Measurements from ENCODE around the gene SRMS.
A peak's percentile ranks its signal among the peaks of the same experiment; 100 is the strongest.
"Not testable (repeated sequence)": the region's sequence is repeated elsewhere in the genome, so short reads cannot be mapped to it uniquely, and the experiment has no call there.

SRMS gene

DNA sequence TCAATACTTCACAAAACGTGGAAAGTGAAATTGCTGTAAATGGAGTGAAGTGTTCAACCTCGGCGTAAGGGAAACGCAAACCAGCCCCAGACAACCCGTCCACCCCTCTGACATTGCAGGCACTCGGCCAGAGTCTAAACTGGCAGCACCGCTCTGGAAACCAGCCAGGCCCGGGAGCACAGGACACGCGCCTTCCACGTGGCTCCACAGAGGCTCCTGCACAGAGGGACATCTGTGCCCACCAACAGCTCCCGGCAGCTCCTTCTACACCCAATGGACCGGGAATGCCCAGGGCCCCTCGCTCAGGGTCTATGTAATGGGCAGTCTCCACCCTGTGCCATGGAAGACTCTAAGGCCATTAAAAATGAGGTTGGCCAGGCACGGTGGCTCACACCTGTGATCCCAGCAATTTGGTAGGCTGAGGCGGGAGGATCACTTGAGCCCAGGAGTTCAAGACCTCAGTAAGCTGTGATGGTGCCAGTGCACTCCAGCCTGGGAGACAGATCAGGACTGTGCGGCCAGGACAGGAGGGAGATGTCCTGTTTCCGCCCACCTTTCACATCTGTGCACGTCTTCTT lies 29.9 kb upstream of the SRMS start:
- Histone ChIP-seq H3K27me3 (ENCODE audit: control insufficient read depth, insufficient read depth, low read length) (no peaks in the 10 kb centered on the region), H3K9me3 (ENCODE audit: control insufficient read depth, insufficient read depth, low read depth, low read length) (no peaks in the 10 kb centered on the region), H3K9ac (ENCODE audit: low read length) (no peak overlapping the region), H3K4me1 (ENCODE audit: control insufficient read depth, insufficient read depth, low read length) (peaks cover 5% of the 10 kb centered on the region), H3K27ac (ENCODE audit: low read depth, low read length) (no peak overlapping the region), H3K36me3 (ENCODE audit: control insufficient read depth, insufficient read depth, low read length) (no peaks in the 10 kb centered on the region), H3K4me3 (ENCODE audit: low read depth, low read length) (no peak overlapping the region)

DNA sequence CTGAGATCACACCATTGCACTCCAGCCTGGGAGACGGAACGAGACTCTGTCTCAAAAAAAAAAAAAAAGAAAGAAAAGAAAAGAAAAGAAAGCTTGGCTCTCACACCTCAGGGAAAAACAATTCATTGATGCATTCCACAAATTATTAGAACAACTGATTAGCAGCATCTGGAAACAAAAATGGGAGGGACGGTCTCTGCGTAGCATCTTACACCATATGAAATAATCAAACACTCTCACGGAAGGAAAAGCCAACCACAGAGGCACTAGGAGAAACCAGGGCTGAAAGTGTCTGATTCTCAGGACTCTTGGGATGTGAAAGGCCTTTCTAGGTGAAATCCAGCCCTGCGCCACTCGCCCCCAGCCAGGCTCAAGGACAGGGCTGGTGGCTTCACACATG lies 28.8 kb upstream of the SRMS start:
- no peaks in the 10 kb centered on the region for H3K27me3 ChIP-seq (ENCODE audit: control insufficient read depth, insufficient read depth, low read length)
- H3K36me3 ChIP-seq (ENCODE audit: control insufficient read depth, insufficient read depth, low read length), result no peaks in the 10 kb centered on the region
- no peak overlapping the region for H3K27ac ChIP-seq (ENCODE audit: low read depth, low read length)
- H3K9ac ChIP-seq (ENCODE audit: low read length), result no peak overlapping the region
- H3K4me1 ChIP-seq (ENCODE audit: control insufficient read depth, insufficient read depth, low read length), result peaks cover 5% of the 10 kb centered on the region
- H3K9me3 ChIP-seq (ENCODE audit: control insufficient read depth, insufficient read depth, low read depth, low read length), result no peaks in the 10 kb centered on the region
- no peak overlapping the region for H3K4me3 ChIP-seq (ENCODE audit: low read depth, low read length)

DNA sequence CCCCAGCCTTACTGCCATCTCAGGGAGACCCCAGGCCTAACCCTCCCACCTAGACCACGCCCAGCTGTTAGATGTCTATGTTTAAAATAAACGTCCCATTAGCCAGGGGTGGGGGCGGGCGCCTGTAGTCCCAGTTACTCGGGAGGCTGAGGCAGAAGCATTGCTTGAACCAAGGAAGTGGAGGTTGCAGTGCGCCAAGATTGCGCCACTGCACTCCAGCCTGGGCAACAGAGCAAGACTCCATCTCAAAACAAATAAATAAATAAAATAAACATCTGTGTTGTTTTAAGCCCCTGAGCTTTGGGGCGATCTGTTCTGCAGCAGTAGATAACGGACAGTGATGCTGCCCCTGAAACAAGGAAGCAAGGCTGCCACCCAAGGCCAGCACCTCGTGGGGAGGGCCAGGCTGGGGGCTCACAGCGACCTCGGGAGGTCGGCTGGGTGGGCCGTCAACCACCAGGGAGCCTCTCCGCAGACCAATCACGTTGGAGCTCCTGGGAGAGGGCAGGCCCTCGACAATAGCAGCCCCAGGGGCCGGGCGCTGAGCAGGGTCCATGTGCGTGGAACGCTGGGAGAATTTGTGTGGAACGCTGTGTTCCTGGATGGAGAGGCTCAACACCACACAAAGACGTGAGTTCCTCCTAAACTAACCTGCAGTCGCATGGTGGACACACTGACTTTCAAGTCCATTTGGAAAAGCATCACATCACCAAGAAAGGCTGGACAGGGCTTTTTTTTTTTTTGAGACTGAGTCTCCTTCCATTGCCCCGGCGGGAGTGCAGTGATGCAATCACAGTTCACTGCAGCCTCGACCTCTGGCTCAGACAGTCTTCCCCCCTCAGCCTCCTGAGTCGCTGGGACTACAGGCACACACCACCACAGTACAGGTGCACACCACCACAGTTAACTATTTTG lies 27.5 kb upstream of the SRMS start:
- no peaks in the 10 kb centered on the region for H3K27me3 ChIP-seq (ENCODE audit: control insufficient read depth, insufficient read depth, low read length)
- no peak overlapping the region for H3K9ac ChIP-seq (ENCODE audit: low read length)
- H3K4me3 ChIP-seq (ENCODE audit: low read depth, low read length), result peak overlapping the region; percentile 71; the same call in 1 of the 2 replicates
- H3K9me3 ChIP-seq (ENCODE audit: control insufficient read depth, insufficient read depth, low read depth, low read length), result no peaks in the 10 kb centered on the region
- H3K36me3 ChIP-seq (ENCODE audit: control insufficient read depth, insufficient read depth, low read length), result peaks cover 3% of the 10 kb centered on the region
- H3K27ac ChIP-seq (ENCODE audit: low read depth, low read length), result no peak overlapping the region
- H3K4me1 ChIP-seq (ENCODE audit: control insufficient read depth, insufficient read depth, low read length), result peaks cover 5% of the 10 kb centered on the region

DNA sequence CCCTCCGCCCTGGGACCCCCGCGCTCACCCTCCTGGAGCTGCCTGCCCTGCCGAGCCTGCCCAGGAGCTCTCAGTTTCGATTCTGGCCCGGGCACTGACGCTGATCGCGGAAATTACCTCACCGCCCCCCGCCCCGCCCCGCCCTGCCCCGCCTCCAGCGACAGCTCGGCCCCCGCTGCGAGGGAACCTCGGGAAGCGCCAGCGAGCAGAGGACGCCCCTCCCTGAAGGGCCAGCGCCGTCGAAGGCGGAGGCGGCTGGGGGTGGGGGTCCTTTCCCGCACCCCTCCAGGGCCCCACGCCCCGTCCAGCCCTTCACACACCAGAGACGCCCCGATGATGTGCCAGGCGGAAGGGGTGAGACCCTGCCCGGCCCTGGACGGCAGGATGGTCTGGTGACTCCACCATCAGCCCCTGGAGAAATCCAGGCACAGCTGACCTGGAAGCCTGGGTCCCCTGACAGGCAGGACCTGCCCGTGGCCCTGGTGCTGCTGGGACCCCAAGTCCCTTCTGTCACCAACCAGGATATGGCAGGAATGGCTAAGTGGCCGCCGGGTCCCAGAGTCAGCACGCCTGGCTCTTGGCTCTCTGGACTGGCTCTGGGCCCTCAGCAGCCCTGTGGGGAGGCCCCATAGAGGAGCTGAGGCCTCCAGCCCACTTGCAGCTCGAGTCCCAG lies 26.7 kb upstream of the SRMS start, which contains the start of gene HELZ2:
Gene HELZ2 (minus strand): TSS at position 84 of the 673 bp plus-strand sequence. CDS start 1,854 bp downstream, outside the sequence.
- H3K27me3 ChIP-seq (ENCODE audit: control insufficient read depth, insufficient read depth, low read length), result no peaks in the 10 kb centered on the region
- no peaks in the 10 kb centered on the region for H3K9me3 ChIP-seq (ENCODE audit: control insufficient read depth, insufficient read depth, low read depth, low read length)
- H3K4me3 ChIP-seq (ENCODE audit: low read depth, low read length), result peak within 1 kb of the TSS; percentile 71
- peaks cover 5% of the 10 kb centered on the region for H3K4me1 ChIP-seq (ENCODE audit: control insufficient read depth, insufficient read depth, low read length)
- peaks cover 3% of the 10 kb centered on the region for H3K36me3 ChIP-seq (ENCODE audit: control insufficient read depth, insufficient read depth, low read length)
- peak within 1 kb of the TSS; percentile 61 for H3K9ac ChIP-seq (ENCODE audit: low read length)
- H3K27ac ChIP-seq (ENCODE audit: low read depth, low read length), result no peak within 1 kb of the TSS

DNA sequence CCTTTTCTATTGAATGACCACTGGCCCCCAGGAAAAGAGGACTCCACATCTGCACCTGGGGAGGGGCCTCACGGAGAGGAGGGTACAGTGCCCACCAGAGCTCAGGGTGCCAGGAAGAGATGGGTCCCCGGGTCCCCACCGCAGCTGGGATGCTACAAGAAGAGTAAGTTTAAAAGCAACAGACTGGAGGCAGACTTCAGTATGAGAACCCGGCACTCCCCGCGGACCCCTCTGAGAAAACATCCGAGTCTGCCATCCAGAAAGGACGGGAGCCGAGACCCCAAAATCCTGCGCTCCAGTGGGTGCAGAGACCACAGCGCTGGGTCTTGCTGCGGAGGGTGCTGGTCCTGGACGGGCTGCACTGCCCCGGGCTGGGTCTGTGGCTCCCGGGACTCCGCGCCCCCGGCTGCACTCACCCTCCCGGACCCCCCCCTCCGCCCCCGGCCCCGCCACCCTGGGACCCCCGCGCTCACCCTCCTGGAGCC lies 26.1 kb upstream of the SRMS start:
- Histone ChIP-seq H3K27me3 (ENCODE audit: control insufficient read depth, insufficient read depth, low read length) (no peaks in the 10 kb centered on the region), H3K4me3 (ENCODE audit: low read depth, low read length) (peak overlapping the region; percentile 64), H3K4me1 (ENCODE audit: control insufficient read depth, insufficient read depth, low read length) (peaks cover 5% of the 10 kb centered on the region), H3K9me3 (ENCODE audit: control insufficient read depth, insufficient read depth, low read depth, low read length) (no peaks in the 10 kb centered on the region), H3K27ac (ENCODE audit: low read depth, low read length) (no peak overlapping the region), H3K9ac (ENCODE audit: low read length) (peak overlapping the region; percentile 9), H3K36me3 (ENCODE audit: control insufficient read depth, insufficient read depth, low read length) (peaks cover 3% of the 10 kb centered on the region)

DNA sequence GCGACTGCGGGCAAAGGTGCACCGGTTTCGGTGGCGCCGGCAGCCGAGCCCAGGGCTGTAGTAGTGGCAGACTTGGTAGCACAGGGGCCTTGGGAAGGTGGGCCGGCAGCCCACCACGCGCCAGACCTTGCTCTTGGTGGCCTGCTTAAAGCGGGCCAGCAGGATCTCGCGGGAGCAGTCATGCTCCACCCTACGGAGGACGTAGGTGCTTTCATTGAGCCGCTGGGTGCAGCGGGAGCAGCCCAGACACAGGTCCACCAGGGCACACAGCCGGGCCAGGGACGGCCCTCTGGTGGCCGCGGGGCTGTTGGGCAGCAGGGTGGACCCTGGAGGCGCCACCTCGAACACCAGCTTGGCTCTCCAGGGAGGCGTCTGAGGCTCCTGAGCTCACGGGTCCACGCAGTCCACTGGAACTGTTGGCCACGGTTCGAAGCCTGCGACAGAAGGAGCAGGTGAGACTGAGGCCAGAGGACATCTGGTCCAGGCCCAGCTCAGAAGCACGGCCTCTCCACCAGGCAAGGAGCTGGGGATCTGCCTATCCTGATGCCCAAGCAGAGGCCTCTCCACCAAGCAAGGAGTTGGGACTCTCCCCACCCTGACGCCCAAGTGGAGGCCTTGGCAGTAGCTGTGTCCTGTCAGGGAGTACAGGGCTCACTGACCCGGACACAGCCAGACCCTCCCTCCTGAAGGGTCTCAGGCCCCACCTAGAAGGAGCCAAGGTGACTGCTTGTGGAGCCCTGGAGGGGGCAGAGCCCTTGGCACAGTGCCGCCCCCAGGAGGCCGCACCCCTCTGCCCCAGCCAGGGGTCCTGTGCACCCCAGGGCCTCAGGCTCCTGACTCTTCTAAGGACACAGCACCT lies 25.5 kb upstream of the SRMS start:
- Histone ChIP-seq H3K27me3 (ENCODE audit: control insufficient read depth, insufficient read depth, low read length) (no peaks in the 10 kb centered on the region), H3K36me3 (ENCODE audit: control insufficient read depth, insufficient read depth, low read length) (peaks cover 3% of the 10 kb centered on the region), H3K4me1 (ENCODE audit: control insufficient read depth, insufficient read depth, low read length) (peaks cover 5% of the 10 kb centered on the region), H3K4me3 (ENCODE audit: low read depth, low read length) (peak overlapping the region; percentile 64), H3K27ac (ENCODE audit: low read depth, low read length) (no peak overlapping the region), H3K9ac (ENCODE audit: low read length) (no peak overlapping the region), H3K9me3 (ENCODE audit: control insufficient read depth, insufficient read depth, low read depth, low read length) (no peaks in the 10 kb centered on the region)

DNA sequence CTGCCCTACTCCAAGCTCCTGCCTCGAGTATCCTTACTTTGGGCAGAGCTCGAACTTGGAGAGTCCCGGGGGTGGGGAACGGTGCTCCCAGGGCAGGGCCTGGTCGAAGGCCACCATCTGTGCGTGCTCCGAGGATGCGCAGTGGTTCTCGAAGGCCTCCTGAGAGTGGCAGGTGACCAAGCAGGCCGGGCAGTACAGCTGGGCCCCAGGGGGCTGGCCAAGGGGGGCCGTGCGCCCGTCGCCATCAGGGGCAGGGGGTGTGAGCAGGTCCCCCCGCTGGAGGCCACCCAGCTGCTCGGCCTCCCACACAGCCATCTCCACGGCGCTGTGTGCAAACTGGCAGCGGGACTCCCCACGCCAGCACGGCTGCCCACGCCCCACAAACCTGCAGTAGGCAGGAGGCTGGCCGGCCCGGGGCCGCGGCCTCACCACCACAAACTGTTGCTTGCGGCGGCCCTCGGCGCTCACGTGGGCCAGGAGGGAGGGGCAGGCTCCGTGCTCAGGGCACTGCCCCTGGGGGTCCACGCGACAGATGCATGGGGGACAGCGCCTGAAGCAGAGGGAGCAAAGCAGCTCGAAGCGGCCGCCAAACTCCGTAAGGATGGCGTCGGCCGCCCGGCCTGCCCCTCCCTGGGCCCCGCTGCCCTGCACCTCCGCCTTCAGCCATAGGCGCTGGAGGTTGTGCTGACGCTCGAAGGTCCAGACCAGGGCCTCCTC lies 24.7 kb upstream of the SRMS start:
- no peaks in the 10 kb centered on the region for H3K27me3 ChIP-seq (ENCODE audit: control insufficient read depth, insufficient read depth, low read length)
- peaks cover 3% of the 10 kb centered on the region for H3K36me3 ChIP-seq (ENCODE audit: control insufficient read depth, insufficient read depth, low read length)
- no peak overlapping the region for H3K9ac ChIP-seq (ENCODE audit: low read length)
- H3K4me3 ChIP-seq (ENCODE audit: low read depth, low read length), result no peak overlapping the region
- H3K9me3 ChIP-seq (ENCODE audit: control insufficient read depth, insufficient read depth, low read depth, low read length), result no peaks in the 10 kb centered on the region
- H3K27ac ChIP-seq (ENCODE audit: low read depth, low read length), result no peak overlapping the region
- H3K4me1 ChIP-seq (ENCODE audit: control insufficient read depth, insufficient read depth, low read length), result peaks cover 5% of the 10 kb centered on the region

DNA sequence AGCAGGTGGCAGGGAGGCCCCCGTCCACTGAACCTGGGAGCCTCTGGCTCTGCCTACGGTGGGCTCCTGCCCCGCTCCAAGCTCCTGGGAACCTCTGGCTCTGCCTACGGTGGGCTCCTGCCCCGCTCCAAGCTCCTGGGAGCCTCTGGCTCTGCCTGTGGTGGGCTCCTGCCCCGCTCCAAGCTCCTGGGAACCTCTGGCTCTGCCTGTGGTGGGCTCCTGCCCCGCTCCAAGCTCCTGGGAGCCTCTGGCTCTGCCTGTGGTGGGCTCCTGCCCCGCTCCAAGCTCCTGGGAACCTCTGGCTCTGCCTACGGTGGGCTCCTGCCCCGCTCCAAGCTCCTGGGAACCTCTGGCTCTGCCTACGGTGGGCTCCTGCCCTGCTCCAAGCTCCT lies 23.5 kb upstream of the SRMS start:
- H3K27ac ChIP-seq (ENCODE audit: low read depth, low read length); H3K9ac ChIP-seq (ENCODE audit: low read length); H3K36me3 ChIP-seq (ENCODE audit: control insufficient read depth, insufficient read depth, low read length); H3K27me3 ChIP-seq (ENCODE audit: control insufficient read depth, insufficient read depth, low read length); H3K9me3 ChIP-seq (ENCODE audit: control insufficient read depth, insufficient read depth, low read depth, low read length); H3K4me1 ChIP-seq (ENCODE audit: control insufficient read depth, insufficient read depth, low read length); H3K4me3 ChIP-seq (ENCODE audit: low read depth, low read length): not testable (repeated sequence)

DNA sequence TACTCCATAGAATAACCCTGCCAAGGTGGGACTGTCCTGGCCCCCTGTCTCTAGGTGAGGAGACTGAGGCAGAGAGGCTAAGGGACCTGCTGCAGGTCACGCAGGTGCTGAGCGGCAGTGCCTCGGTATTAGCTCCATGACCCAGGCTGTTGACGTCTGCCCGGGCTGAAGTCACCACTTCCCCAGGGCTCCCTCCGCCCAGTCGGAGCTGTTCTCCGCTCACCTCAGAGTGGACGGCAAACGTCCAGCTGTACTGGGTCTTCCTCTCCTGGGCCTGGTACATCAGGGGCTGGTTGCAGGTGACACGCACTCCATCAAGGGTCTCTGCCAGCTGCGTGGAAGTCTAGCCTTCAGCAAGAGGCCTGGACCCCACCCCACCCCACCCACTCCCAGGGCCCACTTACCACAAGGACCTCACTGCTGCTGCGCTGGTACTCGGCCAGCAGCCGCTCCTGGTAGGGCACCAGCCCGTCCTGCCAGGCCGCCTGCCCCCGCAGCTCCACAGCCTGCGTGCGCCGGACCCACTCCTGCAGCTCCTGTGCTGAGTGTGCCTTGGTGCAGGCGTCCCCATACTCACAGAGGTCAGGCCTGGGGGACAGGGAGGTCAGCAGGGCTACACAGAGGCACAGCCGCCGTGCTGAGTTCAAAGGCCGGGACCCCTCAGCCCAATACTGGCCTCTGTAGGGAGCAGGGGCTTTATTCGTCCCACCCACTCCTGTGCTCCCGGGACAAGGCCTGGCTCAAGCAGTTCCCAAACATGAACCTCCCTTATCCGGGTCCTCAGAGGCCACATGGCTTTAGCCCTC lies 22.9 kb upstream of the SRMS start:
- H3K36me3 ChIP-seq (ENCODE audit: control insufficient read depth, insufficient read depth, low read length), result peaks cover 7% of the 10 kb centered on the region
- no peaks in the 10 kb centered on the region for H3K9me3 ChIP-seq (ENCODE audit: control insufficient read depth, insufficient read depth, low read depth, low read length)
- H3K27ac ChIP-seq (ENCODE audit: low read depth, low read length), result no peak overlapping the region
- no peak overlapping the region for H3K9ac ChIP-seq (ENCODE audit: low read length)
- H3K4me1 ChIP-seq (ENCODE audit: control insufficient read depth, insufficient read depth, low read length), result peaks cover 5% of the 10 kb centered on the region
- no peak overlapping the region for H3K4me3 ChIP-seq (ENCODE audit: low read depth, low read length)
- H3K27me3 ChIP-seq (ENCODE audit: control insufficient read depth, insufficient read depth, low read length), result no peaks in the 10 kb centered on the region
